Epithelial cell of proximal tubule (primary cell): ENCODE measurements around the gene PREX1. TPM values are rescaled to one million over a fixed set of nuclear protein-coding genes. Genes with fewer than 3 reads are reported as not detected.

Source experiments
- DNase-seq: peaks from one replicate; pipeline ENCODE4 v3.0.0-alpha.2; 2011; ENCODE audit warnings: low read depth
- H3K4me3 ChIP-seq: 2 replicates; pipeline ENCODE4 v1.5.1; 2011; ENCODE audit warnings: low read depth, mild to moderate bottlenecking, low read length
- total RNA-seq: library from RNA; depleted of rRNA; stranded (reverse); fragments of >200 nt; gene quantifications from 2 replicates; pipeline ENCODE4 v1.2.3, GENCODE V29; 2015
- TF ChIP-seq, protein P1 (sequence below): conservative IDR thresholded peaks from 2 replicates; pipeline ENCODE4 v1.5.1; 2012; ENCODE audit warnings: low read depth, mild to moderate bottlenecking, low read length

PREX1 gene
- total RNA-seq, 1 donor from 2014 or later: 4.7 TPM

DNA sequence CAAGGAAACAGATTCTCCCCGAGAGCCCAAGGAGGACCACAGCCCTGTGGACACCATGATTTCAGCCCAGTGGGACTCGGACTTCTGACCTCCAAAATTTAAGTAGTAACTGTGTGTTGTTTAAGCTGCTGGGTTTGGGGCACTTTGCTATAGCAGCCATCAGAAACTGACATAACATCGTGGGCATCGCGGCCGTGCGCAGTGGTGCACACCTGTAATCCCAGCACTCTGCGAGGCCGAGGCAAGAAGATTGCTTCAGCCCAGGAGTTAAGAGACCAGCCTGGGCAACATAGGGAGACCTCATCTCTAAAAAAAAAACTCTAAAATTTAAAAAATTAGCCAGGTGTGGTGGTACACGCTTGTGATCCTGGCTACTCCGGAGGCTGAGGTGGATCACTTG is 175.8 kb downstream of the PREX1 start:
- DNase-seq: no peak
- no peak overlapping the region for H3K4me3 ChIP-seq
- TF ChIP-seq, protein P1, sequence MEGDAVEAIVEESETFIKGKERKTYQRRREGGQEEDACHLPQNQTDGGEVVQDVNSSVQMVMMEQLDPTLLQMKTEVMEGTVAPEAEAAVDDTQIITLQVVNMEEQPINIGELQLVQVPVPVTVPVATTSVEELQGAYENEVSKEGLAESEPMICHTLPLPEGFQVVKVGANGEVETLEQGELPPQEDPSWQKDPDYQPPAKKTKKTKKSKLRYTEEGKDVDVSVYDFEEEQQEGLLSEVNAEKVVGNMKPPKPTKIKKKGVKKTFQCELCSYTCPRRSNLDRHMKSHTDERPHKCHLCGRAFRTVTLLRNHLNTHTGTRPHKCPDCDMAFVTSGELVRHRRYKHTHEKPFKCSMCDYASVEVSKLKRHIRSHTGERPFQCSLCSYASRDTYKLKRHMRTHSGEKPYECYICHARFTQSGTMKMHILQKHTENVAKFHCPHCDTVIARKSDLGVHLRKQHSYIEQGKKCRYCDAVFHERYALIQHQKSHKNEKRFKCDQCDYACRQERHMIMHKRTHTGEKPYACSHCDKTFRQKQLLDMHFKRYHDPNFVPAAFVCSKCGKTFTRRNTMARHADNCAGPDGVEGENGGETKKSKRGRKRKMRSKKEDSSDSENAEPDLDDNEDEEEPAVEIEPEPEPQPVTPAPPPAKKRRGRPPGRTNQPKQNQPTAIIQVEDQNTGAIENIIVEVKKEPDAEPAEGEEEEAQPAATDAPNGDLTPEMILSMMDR: no peak

DNA sequence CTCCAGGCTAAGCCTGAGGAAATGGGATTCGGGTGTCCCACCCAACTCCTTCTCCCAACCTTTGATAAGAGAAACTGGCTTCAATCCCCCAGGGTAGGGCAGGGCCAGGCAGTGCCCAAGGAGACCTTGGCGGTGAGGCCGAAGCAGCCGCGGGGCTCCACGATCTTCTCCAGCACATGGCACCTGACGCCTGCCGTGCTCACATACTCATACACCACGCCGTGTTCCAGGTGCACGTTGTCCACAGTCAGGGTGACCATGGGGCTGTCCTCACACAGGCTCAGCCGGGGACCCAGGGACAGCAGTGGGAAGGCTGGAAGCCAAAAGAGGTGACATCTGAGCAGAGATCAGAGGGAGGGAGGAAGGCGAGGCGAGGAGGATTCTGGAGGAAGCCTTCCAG is 176.5 kb downstream of the PREX1 start:
- DNase-seq: no peak
- TF ChIP-seq, protein P1: no peak
- H3K4me3 ChIP-seq: no peak overlapping the region

- no peak overlapping the region for H3K4me3 ChIP-seq
- TF ChIP-seq, protein P1: no peak
- DNase-seq: no peak
Measured at GRCh38 chr20:48649868-48650267, 177.9 kb downstream of the PREX1 start.

GRCh38 chr20:48649104-48649626 is 178.6 kb downstream of the PREX1 start:
- DNase-seq: no peak
- no peak overlapping the region for H3K4me3 ChIP-seq
- TF ChIP-seq, protein P1: no peak

DNA sequence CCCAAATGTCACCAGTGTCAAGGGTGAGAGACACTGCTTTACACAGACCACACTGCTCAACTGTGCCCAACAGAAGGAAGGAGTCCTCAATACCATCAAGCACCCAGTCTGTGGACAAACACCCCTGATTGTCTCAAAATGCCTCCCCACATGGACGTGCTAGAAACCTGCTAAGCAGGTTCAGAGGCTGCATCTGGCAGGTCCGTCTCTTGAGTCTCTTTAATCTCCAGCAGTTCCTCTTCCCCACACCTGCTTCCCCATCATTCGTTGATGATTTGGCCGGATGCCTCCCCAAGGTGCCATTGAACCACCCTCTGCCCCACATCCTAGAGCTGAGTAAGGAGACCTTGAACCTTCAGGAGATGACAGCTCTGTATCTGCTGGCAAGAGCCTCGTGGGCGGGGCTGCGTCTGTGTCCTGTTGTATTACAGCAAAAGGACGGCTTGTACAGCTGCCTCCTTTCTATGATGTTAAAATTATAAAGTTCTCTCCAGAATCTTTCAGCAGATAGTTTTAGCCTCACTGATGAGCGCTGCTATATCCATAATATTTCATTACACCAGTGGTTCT is 179.2 kb downstream of the PREX1 start:
- TF ChIP-seq, protein P1: no peak
- no peak for DNase-seq
- no peak overlapping the region for H3K4me3 ChIP-seq

DNA sequence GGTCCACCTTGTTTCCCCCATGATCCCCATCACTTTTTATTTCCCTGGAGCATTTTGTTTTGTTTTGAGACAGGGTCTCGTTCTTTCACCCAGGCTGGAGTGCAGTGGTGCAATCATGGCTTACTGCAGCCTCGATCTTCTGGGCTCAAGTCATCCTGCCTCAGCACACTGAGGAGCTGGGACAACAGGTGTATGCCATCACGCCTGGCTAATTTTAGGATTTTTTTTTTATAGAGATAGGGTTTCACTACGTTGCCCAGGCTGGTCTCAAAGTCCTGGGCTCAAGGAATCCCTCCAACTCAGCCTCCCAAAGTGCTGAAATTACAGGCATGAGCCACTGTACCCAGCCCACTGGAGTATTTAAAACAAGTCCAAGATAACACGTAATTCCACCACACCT is 179.9 kb downstream of the PREX1 start:
- DNase-seq: no peak
- no peak overlapping the region for H3K4me3 ChIP-seq
- TF ChIP-seq, protein P1: no peak

DNA sequence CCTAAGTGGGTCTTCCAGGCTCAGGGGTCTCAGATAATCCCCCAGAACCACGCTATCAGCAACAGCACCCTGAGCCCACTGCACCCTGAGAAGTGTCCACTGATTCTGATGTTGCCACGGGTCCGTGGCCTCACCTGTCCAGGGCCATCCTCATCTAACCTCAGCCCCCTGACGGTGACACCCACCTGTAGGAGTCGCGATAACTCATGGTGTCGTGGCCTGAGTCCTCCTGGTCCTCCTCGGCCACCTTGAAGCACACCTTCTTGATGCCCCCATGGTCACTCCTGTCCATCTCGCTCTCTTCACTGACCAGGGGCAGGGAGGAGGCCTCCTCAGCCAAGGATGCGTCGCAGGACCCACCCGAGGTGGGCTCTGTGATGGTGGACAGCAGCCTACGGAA is 182.1 kb downstream of the PREX1 start:
- DNase-seq: no peak
- no peak overlapping the region for H3K4me3 ChIP-seq
- TF ChIP-seq, protein P1: no peak
